Fibroblast of skin of right biceps (primary cell): ENCODE results near the gene FOXL2NB.

Experiments
- DNase-seq: peaks from one replicate; pipeline ENCODE4 v3.0.0-alpha.2; 2013

FOXL2NB gene

GRCh38 chr3:138946663-138947494, at the start of gene FOXL2NB, which contains the start of gene FOXL2:
TSS of gene FOXL2NB (plus strand) at chr3:138947217. CDS start at chr3:138947365, 148 bp downstream.
TSS of gene FOXL2 (minus strand) at chr3:138947137. CDS start at chr3:138946722, 415 bp downstream.
- DNase-seq = peak; percentile 79

DNA sequence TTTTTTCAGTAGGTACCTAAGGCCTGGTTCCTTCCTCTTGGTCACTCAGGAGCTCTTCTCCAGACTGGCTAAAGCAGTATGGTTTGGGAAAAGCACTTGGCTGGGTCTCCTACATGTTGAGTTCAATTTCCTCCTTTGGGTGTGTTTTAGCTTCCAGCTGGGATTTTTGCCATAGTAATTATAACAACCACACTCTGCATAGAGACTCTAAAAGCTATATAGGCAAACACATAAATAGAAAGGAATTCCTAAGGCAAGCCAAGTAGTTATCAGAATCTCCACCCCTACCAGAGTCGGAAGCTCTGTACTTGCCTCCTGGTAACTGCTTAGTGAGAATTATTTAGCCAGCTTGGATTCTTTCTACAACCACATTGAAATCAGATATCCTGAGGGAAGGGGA, 48.7 kb upstream of the FOXL2NB start:
- peak; percentile 67 for DNase-seq

GRCh38 chr3:138898708-138899107, 48.3 kb upstream of the FOXL2NB start:
- no peak for DNase-seq

DNA sequence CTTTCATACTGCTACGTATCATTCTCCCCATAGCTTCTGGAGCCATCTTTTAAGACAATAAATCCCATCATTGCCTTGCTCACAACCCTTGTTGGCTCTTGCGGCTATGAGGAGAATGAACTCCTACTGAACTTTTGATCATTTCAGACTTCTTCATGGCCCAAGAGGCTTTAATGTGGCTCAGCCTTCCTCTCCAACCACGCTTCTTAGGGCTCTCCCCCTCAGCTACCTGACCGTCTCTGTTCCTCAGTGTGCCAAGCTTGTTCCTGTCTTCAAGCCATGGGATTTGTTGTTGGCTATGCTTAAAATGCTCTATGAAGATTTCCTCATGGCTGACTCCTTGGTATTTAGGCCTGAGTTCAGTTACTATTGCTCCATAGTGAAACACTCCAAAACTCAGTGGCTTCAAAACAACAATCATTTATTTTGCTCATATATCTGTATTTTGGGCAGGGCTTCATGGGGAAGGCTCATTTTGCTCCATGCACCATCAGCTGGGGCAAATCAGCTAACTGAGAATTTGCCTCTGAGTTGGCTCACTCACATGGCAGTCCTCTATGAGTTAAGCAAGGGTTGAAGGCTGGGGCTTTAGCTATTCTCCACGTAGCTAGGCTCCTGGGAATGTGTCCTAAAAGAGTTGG, 47.5 kb upstream of the FOXL2NB start:
- DNase-seq = no peak

- DNase-seq = no peak
Measured at GRCh38 chr3:138901567-138901966, 45.5 kb upstream of the FOXL2NB start.

DNA sequence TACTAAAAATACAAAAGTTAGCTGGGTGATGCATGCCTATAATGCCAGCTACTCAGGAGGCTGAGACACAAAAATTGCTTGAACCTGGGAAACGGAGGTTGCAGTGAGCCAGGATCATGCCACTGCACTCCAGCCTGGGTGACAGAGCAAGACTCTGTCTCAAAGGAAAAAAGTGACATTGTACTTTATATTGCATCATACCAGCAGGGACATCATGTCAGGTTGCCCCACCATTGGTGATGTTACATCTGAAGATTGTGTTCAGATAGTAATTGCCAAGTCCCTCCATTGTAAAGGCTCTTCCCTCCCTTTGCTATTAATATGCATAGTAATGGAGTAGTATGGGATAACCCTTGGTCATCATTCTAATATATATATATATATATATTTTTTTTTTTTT, 44.8 kb upstream of the FOXL2NB start:
- DNase-seq = no peak

- DNase-seq = no peak
Measured at GRCh38 chr3:138907539-138907938, 39.5 kb upstream of the FOXL2NB start.

GRCh38 chr3:138908846-138909245, 38.2 kb upstream of the FOXL2NB start:
- DNase-seq = no peak

- DNase-seq = no peak
Measured at GRCh38 chr3:138909904-138910303, 37.1 kb upstream of the FOXL2NB start.

DNA sequence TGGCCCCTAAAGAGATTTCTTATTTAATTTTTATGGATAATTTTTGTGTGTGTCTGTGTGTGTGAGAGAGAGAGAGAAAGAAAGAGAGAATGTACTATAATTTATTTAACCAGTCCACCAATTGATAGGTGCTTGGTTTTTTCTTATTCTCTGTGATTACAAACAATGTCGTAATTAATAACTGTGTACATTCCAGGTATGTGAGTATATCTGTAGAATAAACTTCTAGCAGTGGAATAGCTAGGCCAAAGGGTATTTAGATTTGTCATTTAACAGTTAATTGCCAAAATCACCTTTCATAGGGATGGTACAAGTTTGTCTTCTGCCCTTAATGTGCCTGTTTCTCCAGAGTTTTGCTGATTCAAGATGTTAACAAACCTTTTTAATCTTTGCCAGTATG, 35.4 kb upstream of the FOXL2NB start:
- DNase-seq = no peak

- DNase-seq = no peak
Measured at GRCh38 chr3:138912237-138912636, 34.8 kb upstream of the FOXL2NB start.

DNA sequence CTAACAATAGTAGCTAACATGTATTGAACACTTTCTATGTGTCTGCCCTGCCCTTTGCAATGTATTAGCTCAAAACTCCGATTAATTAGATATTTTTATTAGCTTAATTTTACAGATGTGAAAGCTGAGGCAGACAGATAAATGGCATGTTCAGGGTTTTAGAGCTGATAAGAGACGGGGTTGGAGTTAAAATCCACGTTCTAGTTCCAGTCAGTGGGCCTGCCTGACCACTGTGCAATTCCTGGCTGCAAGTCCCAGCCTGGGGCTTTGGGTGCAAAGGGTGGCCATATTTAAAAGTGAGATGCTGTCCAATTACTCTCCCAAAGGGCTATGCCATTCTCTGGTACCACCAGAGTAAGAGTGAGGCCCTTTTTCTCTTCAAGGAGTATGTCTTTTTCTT, 33.3 kb upstream of the FOXL2NB start:
- DNase-seq = no peak

DNA sequence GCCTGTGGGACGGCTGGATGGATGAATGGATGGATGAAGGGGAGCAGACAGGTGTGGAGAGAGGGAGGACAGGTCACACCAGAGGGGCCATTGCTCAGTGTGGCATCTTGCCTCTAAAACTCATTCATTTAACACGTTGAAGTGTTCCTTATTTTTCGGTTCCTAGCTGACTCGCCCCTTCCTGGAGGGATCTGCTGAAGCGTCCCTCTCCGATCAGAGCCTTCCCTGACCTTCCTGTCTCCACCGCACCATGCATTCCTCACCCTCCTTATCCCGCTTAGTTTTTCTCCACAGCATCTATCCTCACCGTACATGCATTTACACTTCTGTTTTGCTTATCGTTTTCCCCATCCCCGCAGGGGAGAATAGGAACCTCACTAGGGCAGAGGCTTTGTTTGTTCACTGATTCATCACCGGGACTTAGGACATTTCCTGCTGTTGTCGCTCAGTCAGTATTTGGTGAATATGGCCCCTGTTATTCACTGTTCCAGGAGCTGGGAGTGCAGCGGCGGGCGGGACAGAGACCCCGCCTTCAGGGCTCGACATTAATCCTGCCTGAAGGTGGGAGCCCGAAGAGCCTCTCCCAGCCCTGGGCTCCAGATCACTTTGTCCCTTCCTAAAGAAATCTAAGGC, 32.0 kb upstream of the FOXL2NB start:
- peak; percentile 65 for DNase-seq

DNA sequence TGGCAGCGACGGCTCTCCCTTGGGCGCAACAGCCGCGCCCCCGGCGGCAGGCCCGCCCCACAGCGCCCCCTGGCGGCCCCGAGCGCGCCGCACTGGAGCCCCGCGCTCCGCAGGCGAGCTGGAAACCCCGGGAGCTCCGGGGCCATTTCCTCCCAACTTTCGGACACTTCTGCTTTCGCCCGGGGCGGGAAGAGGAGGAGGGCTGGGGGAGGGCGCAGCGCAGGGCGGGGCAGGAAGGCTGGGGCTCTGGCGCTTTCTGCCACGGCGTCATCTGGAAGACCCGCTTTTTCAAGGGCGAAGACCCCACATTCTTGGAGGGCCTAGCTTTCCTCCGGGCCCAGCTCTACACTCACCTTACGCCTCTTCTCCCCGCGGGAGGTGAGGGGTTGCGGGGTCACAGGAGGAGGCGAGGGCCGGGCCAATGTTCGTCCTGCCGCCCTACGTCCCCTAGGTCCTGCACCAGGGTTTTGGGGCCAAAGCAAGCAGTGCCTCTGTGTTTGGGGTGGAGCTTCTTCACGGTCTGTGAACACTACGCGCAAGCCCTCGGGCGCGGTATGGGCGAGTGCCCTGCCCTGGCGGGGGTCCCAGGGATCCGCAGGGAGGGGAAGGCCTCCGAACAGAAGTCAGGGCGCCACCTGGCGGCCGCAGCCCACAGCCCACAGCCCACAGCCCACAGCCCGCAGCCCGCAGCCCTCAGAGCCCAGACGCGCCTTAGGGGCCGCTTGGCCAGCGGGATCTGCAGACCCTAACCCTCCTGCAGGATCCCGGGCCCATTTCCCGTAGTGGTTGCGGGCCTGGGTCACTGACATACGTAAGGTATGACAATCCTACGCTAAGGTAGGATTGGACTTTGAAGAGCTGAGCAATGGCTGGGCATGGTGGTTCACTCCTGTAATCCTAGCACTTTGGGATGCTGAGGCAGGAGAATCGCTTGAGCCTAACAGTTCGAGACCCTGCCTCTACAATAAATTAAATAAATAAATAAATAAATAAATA, 31.2 kb upstream of the FOXL2NB start:
- peak; percentile 86 for DNase-seq

GRCh38 chr3:138916824-138917223, 30.2 kb upstream of the FOXL2NB start:
- no peak for DNase-seq

GRCh38 chr3:138919325-138919724, 27.7 kb upstream of the FOXL2NB start:
- DNase-seq = no peak

DNA sequence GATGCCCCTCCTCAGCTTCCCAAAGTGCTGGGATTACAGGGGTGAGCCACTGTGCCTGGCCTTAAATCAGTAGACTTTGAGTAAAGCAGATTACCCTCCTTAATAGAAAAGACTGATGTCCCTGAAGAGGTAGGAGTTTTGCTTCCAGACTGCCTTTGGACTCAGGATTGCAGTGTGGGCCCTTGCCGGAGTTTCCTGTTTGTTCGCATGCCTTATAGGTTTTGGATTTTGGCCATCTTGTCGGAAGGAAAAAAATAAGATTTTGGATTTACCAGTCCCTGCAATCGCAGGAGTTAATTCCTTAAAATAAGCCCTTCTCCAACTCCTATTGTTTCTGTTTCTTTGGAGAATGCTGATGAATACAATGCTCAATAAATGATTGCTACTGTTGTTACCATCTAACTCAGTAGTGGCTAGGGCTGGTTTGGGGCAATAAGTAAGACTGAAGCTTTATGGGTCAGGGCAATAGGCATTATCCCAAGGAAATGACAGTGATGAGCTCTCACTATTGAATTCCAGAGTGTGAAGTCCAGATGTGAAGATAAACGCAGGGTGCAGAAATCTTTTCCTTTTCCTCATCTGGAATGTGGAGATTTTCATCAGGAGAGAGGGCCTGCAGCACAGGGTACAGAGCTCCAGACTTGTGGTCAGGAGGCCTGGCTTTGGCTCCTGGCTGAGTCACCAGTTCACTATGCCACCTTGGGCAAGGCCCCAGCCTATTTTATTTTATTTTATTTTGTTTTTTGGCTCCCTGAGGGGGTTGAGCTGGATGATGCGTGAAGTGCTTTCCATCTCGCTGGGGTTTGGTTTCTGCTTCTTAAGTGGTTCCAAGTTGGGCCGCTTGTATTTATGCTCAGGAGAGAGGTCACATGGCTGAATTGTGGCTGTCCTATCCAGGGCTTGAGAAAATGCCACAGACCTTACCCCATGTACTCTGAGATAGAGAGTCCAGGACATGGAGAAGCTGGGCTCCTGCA, 25.4 kb upstream of the FOXL2NB start:
- DNase-seq = peak; percentile 86

GRCh38 chr3:138922400-138922799, 24.6 kb upstream of the FOXL2NB start:
- peak; percentile 23 for DNase-seq

DNA sequence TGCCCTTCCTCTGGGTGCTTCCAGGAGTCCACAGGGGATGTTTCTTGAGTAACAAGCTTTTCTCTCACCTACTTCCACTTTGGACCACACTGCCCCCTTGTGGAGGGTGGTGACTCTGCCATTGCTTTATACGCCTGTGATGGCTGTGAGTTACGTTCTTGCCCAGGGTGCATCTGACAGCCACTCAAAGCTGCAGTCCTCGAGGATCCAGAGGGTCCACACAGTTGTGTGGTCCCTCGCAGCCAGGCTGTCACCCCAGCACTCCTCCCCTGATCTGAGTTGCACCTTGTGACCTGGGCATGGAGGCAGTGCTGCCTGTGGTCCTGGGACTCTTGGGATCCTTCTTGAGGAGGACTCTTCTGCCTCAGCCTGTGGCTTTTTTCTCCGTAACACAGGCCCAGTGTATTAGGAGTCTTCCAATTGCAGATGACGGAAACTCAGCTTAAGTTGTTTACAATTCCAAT, 23.5 kb upstream of the FOXL2NB start:
- peak; percentile 78 for DNase-seq

GRCh38 chr3:138928727-138929372, 18.2 kb upstream of the FOXL2NB start:
- no peak for DNase-seq
